ENCODE data around the gene SYNJ2. TPM values are rescaled to one million over a fixed set of nuclear protein-coding genes. Genes with fewer than 3 reads are reported as not detected.
"Not testable (repeated sequence)": the region's sequence is repeated elsewhere in the genome, so short reads cannot be mapped to it uniquely, and the experiment has no call there.

The SYNJ2 gene, protein sequence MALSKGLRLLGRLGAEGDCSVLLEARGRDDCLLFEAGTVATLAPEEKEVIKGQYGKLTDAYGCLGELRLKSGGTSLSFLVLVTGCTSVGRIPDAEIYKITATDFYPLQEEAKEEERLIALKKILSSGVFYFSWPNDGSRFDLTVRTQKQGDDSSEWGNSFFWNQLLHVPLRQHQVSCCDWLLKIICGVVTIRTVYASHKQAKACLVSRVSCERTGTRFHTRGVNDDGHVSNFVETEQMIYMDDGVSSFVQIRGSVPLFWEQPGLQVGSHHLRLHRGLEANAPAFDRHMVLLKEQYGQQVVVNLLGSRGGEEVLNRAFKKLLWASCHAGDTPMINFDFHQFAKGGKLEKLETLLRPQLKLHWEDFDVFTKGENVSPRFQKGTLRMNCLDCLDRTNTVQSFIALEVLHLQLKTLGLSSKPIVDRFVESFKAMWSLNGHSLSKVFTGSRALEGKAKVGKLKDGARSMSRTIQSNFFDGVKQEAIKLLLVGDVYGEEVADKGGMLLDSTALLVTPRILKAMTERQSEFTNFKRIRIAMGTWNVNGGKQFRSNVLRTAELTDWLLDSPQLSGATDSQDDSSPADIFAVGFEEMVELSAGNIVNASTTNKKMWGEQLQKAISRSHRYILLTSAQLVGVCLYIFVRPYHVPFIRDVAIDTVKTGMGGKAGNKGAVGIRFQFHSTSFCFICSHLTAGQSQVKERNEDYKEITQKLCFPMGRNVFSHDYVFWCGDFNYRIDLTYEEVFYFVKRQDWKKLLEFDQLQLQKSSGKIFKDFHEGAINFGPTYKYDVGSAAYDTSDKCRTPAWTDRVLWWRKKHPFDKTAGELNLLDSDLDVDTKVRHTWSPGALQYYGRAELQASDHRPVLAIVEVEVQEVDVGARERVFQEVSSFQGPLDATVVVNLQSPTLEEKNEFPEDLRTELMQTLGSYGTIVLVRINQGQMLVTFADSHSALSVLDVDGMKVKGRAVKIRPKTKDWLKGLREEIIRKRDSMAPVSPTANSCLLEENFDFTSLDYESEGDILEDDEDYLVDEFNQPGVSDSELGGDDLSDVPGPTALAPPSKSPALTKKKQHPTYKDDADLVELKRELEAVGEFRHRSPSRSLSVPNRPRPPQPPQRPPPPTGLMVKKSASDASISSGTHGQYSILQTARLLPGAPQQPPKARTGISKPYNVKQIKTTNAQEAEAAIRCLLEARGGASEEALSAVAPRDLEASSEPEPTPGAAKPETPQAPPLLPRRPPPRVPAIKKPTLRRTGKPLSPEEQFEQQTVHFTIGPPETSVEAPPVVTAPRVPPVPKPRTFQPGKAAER (N-terminal part only)
- 21.4 TPM for polyA plus RNA-seq (2012; ENCODE audit: insufficient read depth, insufficient read length)

GRCh38 chr6:157981395-157982101 is at the start of gene SYNJ2:
TSS of gene SYNJ2 (plus strand) at chr6:157981863. CDS start at chr6:157981962, 99 bp downstream.
- peak; percentile 68 for DNase-seq (ENCODE audit: low read depth, low spot score)
- H3K4me3 ChIP-seq (ENCODE audit: low read length) = peak within 1 kb of the TSS; percentile 71

DNA sequence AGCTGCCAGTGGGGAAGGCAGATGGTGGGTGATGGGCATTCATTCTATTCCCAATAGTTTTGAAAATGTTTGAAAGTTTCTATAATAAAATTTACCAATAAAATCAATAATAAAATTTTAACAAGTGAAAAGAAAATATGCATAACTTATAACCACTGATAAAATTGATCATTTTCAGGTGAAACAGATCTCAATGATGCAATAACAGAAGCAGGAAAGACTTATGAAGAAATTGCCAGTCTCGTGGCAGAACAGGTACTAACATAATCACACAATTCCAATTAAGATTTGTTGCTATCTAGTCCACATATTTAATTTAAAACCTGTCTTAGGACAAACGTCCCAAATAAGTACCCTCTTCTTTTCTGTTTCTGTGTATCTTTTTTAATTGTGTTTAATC is 45.9 kb upstream of the SYNJ2 start:
- no peak for DNase-seq (ENCODE audit: low read depth, low spot score)
- no peak overlapping the region for H3K4me3 ChIP-seq (ENCODE audit: low read length)

DNA sequence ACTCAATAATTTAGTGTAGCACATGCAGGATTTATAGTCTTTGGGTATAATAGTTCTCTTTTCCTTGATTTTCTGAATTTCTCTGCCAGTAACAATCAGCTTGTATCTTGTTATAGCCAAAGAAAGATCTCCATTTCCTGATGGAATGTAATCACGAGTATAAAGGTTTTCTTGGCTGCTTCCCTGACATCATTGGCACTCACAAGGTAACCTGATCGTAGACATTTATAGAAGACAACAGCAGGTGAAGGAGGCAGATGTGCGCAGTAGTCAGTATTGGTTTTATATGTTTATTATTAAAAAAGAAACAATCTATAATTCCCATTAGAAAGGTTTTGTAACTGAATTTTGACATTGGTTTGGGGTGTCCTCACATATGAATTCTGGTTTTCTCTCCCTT is 44.3 kb upstream of the SYNJ2 start:
- no peak overlapping the region for H3K4me3 ChIP-seq (ENCODE audit: low read length)
- DNase-seq (ENCODE audit: low read depth, low spot score) = no peak

- no peak for DNase-seq (ENCODE audit: low read depth, low spot score)
- H3K4me3 ChIP-seq (ENCODE audit: low read length) = no peak overlapping the region
Observed at GRCh38 chr6:157937916-157938315, 43.7 kb upstream of the SYNJ2 start.

GRCh38 chr6:157940375-157941036 is 41.2 kb upstream of the SYNJ2 start:
- DNase-seq (ENCODE audit: low read depth, low spot score) = not testable (repeated sequence)

DNA sequence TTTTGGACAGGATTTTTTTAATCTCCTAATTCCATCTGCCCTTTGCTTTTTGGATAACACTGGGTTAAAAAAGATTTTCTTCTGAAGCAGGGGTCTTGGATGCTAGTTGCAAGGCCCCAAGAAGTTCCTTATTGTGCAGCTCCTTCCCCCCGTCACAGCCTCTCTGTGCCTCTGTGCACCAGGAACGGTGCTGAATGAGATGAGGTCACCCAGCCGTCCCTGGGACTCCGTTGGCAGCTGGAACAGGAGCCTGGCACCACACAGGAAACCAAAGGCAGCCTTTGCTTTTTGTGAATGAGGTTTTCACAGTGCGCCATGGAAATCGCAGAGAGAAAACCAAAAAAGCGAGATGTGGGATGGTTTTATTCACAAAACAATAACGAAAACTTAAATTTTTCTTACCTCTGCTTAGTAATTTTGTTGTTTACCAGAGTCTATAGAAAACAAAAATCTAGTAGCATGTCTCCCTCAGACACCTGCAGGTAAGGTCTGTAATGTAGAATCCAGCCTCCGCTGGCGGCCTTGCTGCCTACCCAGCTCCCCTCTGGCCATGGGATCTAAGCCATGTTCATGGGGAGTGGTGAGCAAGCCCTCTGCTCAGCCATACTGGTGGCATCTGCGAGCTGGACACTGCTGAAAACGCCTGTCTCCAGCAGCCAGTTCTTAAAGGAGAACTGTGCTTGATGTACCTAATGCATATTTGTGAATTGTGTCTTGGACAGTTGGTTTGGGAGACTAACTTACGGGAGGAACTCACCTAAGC is 40.4 kb upstream of the SYNJ2 start:
- DNase-seq (ENCODE audit: low read depth, low spot score) = no peak
- H3K4me3 ChIP-seq (ENCODE audit: low read length) = no peak overlapping the region

More at GRCh38 chr6:157940375-157941036, 41.2 kb upstream of the SYNJ2 start:
- H3K4me3 ChIP-seq (ENCODE audit: low read length) = not testable (repeated sequence)

GRCh38 chr6:157942351-157942750 is 39.3 kb upstream of the SYNJ2 start:
- DNase-seq (ENCODE audit: low read depth, low spot score) = no peak
- no peak overlapping the region for H3K4me3 ChIP-seq (ENCODE audit: low read length)

DNA sequence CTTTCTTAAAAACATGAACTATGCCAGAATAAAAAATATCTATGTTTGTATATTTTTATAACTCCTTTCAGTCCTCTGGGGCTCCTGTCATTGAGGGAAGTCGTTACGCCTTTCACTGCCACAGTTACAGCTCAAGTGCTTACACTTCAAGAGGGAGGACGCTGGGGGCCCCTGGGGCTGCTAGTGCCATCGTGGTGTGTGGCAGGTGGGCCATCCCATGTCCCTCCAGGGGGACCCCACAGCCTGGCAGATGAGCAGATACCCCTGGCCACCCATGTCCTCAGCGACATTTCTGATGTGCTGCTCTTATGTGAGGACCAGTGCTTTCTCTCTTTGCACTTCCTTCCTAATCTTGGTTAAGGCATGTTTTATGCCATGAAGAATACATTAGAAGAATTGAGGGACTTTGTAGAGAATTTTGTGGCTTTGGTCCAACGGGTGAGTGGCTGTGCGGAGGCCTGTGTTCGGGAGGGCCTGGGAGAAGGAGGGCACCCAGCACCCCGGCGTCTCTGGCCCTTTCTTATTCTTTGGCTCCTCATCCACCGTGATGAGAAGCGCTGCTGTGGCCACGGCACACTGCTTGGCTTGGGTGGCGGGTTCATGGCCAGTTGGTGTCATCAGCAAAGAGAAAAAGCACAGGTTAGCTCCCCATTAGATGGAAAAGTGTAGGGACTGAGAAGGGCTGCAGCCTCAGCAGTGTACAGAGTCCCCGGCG is 38.3 kb upstream of the SYNJ2 start:
- DNase-seq (ENCODE audit: low read depth, low spot score) = no peak

GRCh38 chr6:157943964-157944283 is 37.7 kb upstream of the SYNJ2 start:
- no peak for DNase-seq (ENCODE audit: low read depth, low spot score)

More for the DNA sequence above, 38.3 kb upstream of the SYNJ2 start:
- H3K4me3 ChIP-seq (ENCODE audit: low read length) = no peak overlapping the region

GRCh38 chr6:157944983-157945931 is 36.4 kb upstream of the SYNJ2 start:
- H3K4me3 ChIP-seq (ENCODE audit: low read length) = no peak overlapping the region
- no peak for DNase-seq (ENCODE audit: low read depth, low spot score)

More at GRCh38 chr6:157943964-157944283, 37.7 kb upstream of the SYNJ2 start:
- no peak overlapping the region for H3K4me3 ChIP-seq (ENCODE audit: low read length)

DNA sequence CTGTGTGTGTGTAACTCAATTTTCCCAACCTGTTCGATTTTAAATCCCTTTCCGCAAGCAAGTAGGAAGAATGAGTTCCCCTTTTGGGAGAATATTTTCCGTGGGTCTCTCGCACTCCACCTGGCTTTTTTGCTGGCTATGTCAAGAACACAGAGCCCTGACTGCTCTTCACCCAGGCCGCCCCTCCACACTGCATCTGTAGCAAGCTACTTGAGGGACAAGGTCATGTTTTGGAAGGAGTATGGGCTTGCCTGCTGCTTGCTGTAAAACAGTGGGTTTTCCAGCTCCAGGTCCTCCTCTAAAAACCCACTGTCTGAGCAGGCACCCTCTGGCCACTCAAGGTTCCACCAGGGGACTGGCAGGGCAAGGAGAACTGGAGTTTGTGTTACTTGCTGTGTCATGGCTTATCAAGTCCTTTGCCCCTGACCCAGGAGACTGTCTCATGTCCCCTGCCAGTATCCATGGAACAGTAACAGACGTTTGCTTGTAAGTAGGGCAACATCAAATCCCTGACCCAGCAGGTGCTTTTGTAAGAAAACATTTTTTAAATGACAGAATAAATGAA is 35.5 kb upstream of the SYNJ2 start:
- no peak overlapping the region for H3K4me3 ChIP-seq (ENCODE audit: low read length)
- DNase-seq (ENCODE audit: low read depth, low spot score) = no peak

DNA sequence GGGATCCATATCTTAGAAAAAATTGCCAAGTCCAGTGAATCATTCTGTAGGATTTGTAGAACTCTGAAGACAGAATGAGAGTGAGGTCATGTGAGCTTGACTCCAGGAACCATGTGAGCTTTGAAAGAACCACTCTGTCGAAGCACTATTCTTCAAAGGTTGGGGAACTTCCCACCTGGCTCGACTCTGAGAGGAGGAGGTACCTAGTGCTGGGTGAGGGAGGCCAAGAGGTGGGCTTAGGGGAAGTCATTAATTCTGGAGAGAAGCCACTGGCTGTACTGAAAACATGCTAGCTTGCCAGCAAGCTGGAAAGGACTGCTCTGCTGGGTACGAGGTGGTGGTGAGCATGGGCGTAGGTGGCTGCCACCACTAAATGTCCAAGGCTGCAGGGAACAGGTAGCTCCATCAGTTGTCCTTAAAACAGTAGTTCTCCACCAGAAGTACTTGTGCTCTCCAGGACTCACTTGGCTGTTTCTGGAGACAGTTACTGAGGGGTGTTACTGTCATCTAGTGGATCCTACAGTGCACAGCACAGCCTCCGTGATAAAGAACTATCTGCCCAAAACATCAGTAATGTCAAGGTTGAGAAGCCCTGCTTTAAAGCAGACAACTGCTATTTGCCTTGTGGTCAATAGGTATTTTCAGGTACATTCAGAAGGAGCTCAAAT is 34.7 kb upstream of the SYNJ2 start:
- H3K4me3 ChIP-seq (ENCODE audit: low read length) = no peak overlapping the region
- DNase-seq (ENCODE audit: low read depth, low spot score) = peak; percentile 28

GRCh38 chr6:157950899-157951298 is 30.8 kb upstream of the SYNJ2 start:
- not testable (repeated sequence) for DNase-seq (ENCODE audit: low read depth, low spot score); H3K4me3 ChIP-seq (ENCODE audit: low read length)

GRCh38 chr6:157951828-157952227 is 29.8 kb upstream of the SYNJ2 start:
- no peak overlapping the region for H3K4me3 ChIP-seq (ENCODE audit: low read length)

DNA sequence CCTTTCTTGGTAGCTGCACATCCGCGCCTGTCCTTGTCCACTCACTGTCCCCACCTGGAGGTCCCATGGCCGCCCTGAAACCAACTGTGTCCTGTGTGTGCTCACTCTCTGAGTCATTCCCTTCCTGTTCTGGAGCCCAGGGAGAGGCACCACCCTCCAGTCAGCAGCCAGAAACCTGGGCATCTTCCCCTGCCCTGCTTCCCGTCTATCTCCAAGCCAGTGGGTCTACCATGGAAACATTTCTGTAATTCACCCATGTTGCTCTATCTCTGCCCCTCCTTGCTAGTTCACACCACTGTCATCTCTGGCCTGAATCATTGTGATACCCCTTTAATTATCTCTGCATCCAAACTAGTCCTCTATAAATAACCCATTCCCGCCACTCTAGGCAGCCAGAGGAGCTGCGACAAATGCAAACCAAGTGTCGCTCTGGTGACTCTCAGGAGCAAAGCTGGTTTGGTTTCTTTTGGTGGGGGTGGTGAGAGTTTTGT is 28.8 kb upstream of the SYNJ2 start:
- no peak for DNase-seq (ENCODE audit: low read depth, low spot score)
- H3K4me3 ChIP-seq (ENCODE audit: low read length) = no peak overlapping the region

More at GRCh38 chr6:157951828-157952227, 29.8 kb upstream of the SYNJ2 start:
- no peak for DNase-seq (ENCODE audit: low read depth, low spot score)

Measured in Jurkat, Clone E6-1 (cell line).